GM19240 (cell line): Measurements from ENCODE around the gene TTLL1.
"Not testable (repeated sequence)": the region's sequence is repeated elsewhere in the genome, so short reads cannot be mapped to it uniquely, and the experiment has no call there.

Experiments used
- DNase-seq: peaks from one replicate; pipeline ENCODE4 v3.0.0; 2011; ENCODE audit warnings: low spot score; ENCODE audit not compliant: insufficient read length

Gene TTLL1

GRCh38 chr22:43110444-43110926, 21.3 kb upstream of the TTLL1 start, which contains the start of gene BIK:
Gene BIK, plus strand, starts transcription at chr22:43110750. Its CDS starts 13,273 bp downstream, at chr22:43124023.
- DNase-seq, result no peak

- no peak for DNase-seq
Measured at GRCh38 chr22:43109921-43110443, 20.8 kb upstream of the TTLL1 start.

GRCh38 chr22:43109511-43109910, 20.3 kb upstream of the TTLL1 start:
- no peak for DNase-seq

GRCh38 chr22:43106302-43106701, 17.1 kb upstream of the TTLL1 start:
- no peak for DNase-seq

- not testable (repeated sequence) for DNase-seq
Measured at GRCh38 chr22:43104950-43105349, 15.8 kb upstream of the TTLL1 start.

GRCh38 chr22:43104056-43104625, 14.9 kb upstream of the TTLL1 start:
- DNase-seq, result not testable (repeated sequence)

- no peak for DNase-seq
Measured at GRCh38 chr22:43101306-43101705, 12.1 kb upstream of the TTLL1 start.

- no peak for DNase-seq
Measured at GRCh38 chr22:43100225-43100624, 11.0 kb upstream of the TTLL1 start.

GRCh38 chr22:43099095-43099494, 9.9 kb upstream of the TTLL1 start:
- DNase-seq, result no peak

GRCh38 chr22:43098356-43098755, 9.2 kb upstream of the TTLL1 start:
- no peak for DNase-seq

- DNase-seq, result no peak
Measured at GRCh38 chr22:43096420-43096819, 7.2 kb upstream of the TTLL1 start.

- DNase-seq, result no peak
Measured at GRCh38 chr22:43094551-43094950, 5.4 kb upstream of the TTLL1 start.

- DNase-seq, result no peak
Measured at GRCh38 chr22:43094085-43094484, 4.9 kb upstream of the TTLL1 start.

GRCh38 chr22:43092085-43092484, 2.9 kb upstream of the TTLL1 start:
- no peak for DNase-seq

GRCh38 chr22:43090130-43090789, 1.1 kb upstream of the TTLL1 start:
- peak; percentile 70 for DNase-seq

GRCh38 chr22:43088627-43088983, 586 bp downstream of the TTLL1 start:
- DNase-seq, result no peak

- no peak for DNase-seq
Measured at GRCh38 chr22:43085658-43086606, 3.3 kb downstream of the TTLL1 start.

- no peak for DNase-seq
Measured at GRCh38 chr22:43081968-43082367, 7.2 kb downstream of the TTLL1 start.

GRCh38 chr22:43080616-43081015, 8.6 kb downstream of the TTLL1 start:
- no peak for DNase-seq

GRCh38 chr22:43079742-43080141, 9.4 kb downstream of the TTLL1 start:
- DNase-seq, result no peak

- no peak for DNase-seq
Measured at GRCh38 chr22:43078522-43078921, 10.7 kb downstream of the TTLL1 start.
